GM12891 (cell line): ENCODE data around the gene TRIM43.
"Not testable (repeated sequence)": the region's sequence is repeated elsewhere in the genome, so short reads cannot be mapped to it uniquely, and the experiment has no call there.

ENCODE experiments used
- POLR2A ChIP-seq: IDR thresholded peaks from 2 replicates; pipeline ENCODE4 v1.6.1; 2011; ENCODE audit warnings: low read depth, low read length, control low read depth
- POLR2AphosphoS5 ChIP-seq: IDR thresholded peaks from 2 replicates; pipeline ENCODE4 v1.6.1; 2011; ENCODE audit warnings: low read depth, low read length, control low read depth
- TAF1 ChIP-seq: IDR thresholded peaks from 2 replicates; pipeline ENCODE4 v1.6.1; 2011; ENCODE audit warnings: low read depth, low read length, control low read depth

GRCh38 chr2:95641289-95641575, 49.4 kb downstream of the TRIM43 start:
- TF ChIP-seq TAF1, POLR2A, POLR2AphosphoS5: not testable (repeated sequence)
